NB4 (cell line): Measurements from ENCODE around the gene SEC31A.

Source experiments
- POLR2A ChIP-seq: IDR thresholded peaks from 2 replicates; pipeline ENCODE4 v1.6.1; 2011; ENCODE audit warnings: mild to moderate bottlenecking; ENCODE audit not compliant: insufficient read length; ENCODE audit errors: extremely low read depth
- TF ChIP-seq, protein P1 (sequence below): IDR thresholded peaks from one replicate; pipeline ENCODE4 v1.5.1; 2012; ENCODE audit warnings: low read depth, low read length
- TF ChIP-seq, protein P2 (sequence below): IDR thresholded peaks from 2 replicates; pipeline ENCODE4 v1.6.1; 2011; ENCODE audit warnings: low read depth, low read length

DNA sequence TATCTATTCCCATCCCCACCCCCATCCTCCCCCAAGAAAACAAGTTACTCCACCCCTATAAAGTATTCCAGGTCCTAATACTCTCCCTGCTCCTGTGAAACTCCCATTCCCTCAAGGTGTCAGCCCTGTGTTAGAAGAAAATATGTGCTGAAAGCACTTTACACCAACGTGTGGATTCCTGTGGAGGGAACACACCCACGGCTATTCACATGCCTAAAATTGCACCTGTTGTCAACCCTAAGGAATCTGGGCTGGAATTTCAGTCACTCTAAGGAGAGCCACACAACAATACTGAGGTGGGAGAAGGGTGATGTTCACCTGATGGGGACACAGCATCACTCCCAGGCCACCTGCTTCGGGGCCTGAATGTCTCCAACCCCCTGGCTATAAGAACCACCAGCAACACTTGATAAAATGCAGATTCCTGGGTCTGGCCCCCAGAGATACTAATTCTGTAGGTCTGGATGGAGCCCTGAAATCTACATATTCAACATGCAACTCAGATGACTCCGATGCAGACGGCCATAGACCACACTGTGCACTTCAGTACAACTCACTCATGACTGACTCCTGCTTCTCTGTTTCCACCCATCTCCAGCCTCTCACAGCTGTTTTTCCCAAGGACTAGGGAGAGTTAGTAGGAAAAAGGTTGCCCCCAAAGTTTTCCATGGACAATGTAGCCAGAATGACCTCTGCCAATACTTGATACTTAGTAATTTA, 108.2 kb downstream of the SEC31A start:
- no peak for TF ChIP-seq POLR2A
- TF ChIP-seq, protein P1, sequence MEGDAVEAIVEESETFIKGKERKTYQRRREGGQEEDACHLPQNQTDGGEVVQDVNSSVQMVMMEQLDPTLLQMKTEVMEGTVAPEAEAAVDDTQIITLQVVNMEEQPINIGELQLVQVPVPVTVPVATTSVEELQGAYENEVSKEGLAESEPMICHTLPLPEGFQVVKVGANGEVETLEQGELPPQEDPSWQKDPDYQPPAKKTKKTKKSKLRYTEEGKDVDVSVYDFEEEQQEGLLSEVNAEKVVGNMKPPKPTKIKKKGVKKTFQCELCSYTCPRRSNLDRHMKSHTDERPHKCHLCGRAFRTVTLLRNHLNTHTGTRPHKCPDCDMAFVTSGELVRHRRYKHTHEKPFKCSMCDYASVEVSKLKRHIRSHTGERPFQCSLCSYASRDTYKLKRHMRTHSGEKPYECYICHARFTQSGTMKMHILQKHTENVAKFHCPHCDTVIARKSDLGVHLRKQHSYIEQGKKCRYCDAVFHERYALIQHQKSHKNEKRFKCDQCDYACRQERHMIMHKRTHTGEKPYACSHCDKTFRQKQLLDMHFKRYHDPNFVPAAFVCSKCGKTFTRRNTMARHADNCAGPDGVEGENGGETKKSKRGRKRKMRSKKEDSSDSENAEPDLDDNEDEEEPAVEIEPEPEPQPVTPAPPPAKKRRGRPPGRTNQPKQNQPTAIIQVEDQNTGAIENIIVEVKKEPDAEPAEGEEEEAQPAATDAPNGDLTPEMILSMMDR = no peak
- TF ChIP-seq, protein P2, sequence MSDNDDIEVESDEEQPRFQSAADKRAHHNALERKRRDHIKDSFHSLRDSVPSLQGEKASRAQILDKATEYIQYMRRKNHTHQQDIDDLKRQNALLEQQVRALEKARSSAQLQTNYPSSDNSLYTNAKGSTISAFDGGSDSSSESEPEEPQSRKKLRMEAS = no peak
